HCT116 (cell line): ENCODE data around the gene CASTOR1. TPM values are rescaled to one million over a fixed set of nuclear protein-coding genes. Genes with fewer than 3 reads are reported as not detected.

Source experiments
- ATAC-seq: fragments of 200-7000 bp; cut with Tn5 transposase; 2 replicates; pipeline ENCODE4 v1.9.1; 2020; ENCODE audit warnings: mild to moderate bottlenecking, moderate library complexity
- BruUV-seq: library from RNA; stranded (reverse); fragments of 400-500 nt; replicated peaks from 2 replicates; lab custom pipeline; 2021; lab: Mats Ljungman, UMichigan
- CTCF ChIA-PET: fragments of 300-600 bp; sonication (Branson Sonifier 250); formaldehyde crosslinking; loops from one replicate; lab custom pipeline; 2021; ENCODE audit warnings: antibody characterized with exemption; lab: Charles Lee
- POLR2A ChIA-PET: fragments of 300-600, 350-600 bp; sonication (Branson Sonifier 250); formaldehyde crosslinking; loops from one replicate; lab custom pipeline; 2021; ENCODE audit warnings: antibody characterized with exemption; lab: Charles Lee
- RAD21 ChIA-PET, 2 experiments: fragments of 300-600 bp; sonication (Branson Sonifier 250); formaldehyde crosslinking; loops; one replicate each; lab custom pipeline; 2023; ENCODE audit warnings: low total read pairs in 2 of 2; ENCODE audit not compliant: uncharacterized antibody in 2 of 2, unreplicated experiment in 2 of 2, low non-redundant PET in 1 of 2; lab: Charles Lee
- DNase-seq: peaks from one replicate; pipeline ENCODE4 v3.0.0-alpha.2; 2010; ENCODE audit warnings: low read depth, low spot score
- H2AFZ ChIP-seq: fragments of 200-600 bp; shearing (Covaris generic), sonication (generic); 2 replicates; pipeline ENCODE4 v1.6.1; 2017; ENCODE audit warnings: low read depth, mixed run types, mixed read lengths, antibody characterized with exemption, low read length; ENCODE audit not compliant: poor library complexity, severe bottlenecking
- H3K27ac ChIP-seq: 2 replicates; pipeline ENCODE4 v1.5.1; 2012; ENCODE audit warnings: low read depth, low read length
- H3K27me3 ChIP-seq: fragments of 200-600 bp; sonication (generic); 2 replicates; pipeline ENCODE4 v1.6.1; 2016; ENCODE audit warnings: mixed run types, low read length, mixed read lengths; ENCODE audit not compliant: insufficient read depth
- H3K36me3 ChIP-seq, 2 experiments: fragments of 200-500 bp in 1 of 2; fragments of 200-600 bp in 1 of 2; sonication (Bioruptor generic) in 1 of 2; sonication (generic) in 1 of 2; 2 replicates each; pipeline versions ENCODE4 v1.5.1 to v1.6.1; 2014 to 2016; ENCODE audit warnings: low read length in 2 of 2, inconsistent platforms in 1 of 2, mixed read lengths in 1 of 2, mixed run types in 1 of 2; ENCODE audit not compliant: insufficient read depth in 2 of 2, control insufficient read depth in 1 of 2
- H3K4me1 ChIP-seq, 2 experiments: fragments of 200-600 bp in 1 of 2; sonication (generic) in 1 of 2; 2 replicates each; pipeline versions ENCODE4 v1.5.1 to v1.6.1; 2012 to 2017; ENCODE audit warnings: low read length in 2 of 2, inconsistent platforms in 1 of 2, mild to moderate bottlenecking in 1 of 2, mixed read lengths in 1 of 2, mixed run types in 1 of 2, moderate library complexity in 1 of 2; ENCODE audit not compliant: insufficient read depth in 2 of 2, control insufficient read depth in 1 of 2
- H3K4me2 ChIP-seq: fragments of 200-600 bp; sonication (generic); 2 replicates; pipeline ENCODE4 v1.6.1; 2017; ENCODE audit warnings: mixed run types, low read length, mixed read lengths
- H3K4me3 ChIP-seq, 2 experiments: fragments of 200-600 bp in 1 of 2; sonication (generic) in 1 of 2; replicated peaks in 1 of 2; 2 replicates each; pipeline ENCODE4 v1.5.1; 2011 to 2016; ENCODE audit warnings: low read length in 2 of 2, control low read depth in 1 of 2, low read depth in 1 of 2, mild to moderate bottlenecking in 1 of 2, mixed read lengths in 1 of 2, mixed run types in 1 of 2
- H3K79me2 ChIP-seq: fragments of 200-600 bp; sonication (generic); 2 replicates; pipeline ENCODE4 v1.6.1; 2017; ENCODE audit warnings: mild to moderate bottlenecking, mixed run types, low read length, moderate library complexity, mixed read lengths; ENCODE audit not compliant: insufficient read depth
- H3K9ac ChIP-seq: fragments of 200-600 bp; sonication (generic); 2 replicates; pipeline ENCODE4 v1.6.1; 2016; ENCODE audit warnings: low read length, mixed read lengths
- H3K9me2 ChIP-seq: fragments of 200-600 bp; sonication (generic), shearing (Covaris generic); 2 replicates; pipeline ENCODE4 v1.6.1; 2017; ENCODE audit warnings: mixed run types, mild to moderate bottlenecking, moderate library complexity; ENCODE audit not compliant: insufficient read depth
- H3K9me3 ChIP-seq, 2 experiments: fragments of 200-500 bp in 1 of 2; fragments of 200-600 bp in 1 of 2; sonication (Bioruptor generic) in 1 of 2; sonication (generic) in 1 of 2; 2 replicates each; pipeline ENCODE4 v1.6.1; 2014 to 2017; ENCODE audit warnings: low read length in 2 of 2, mixed read lengths in 2 of 2, inconsistent platforms in 1 of 2, low read depth in 1 of 2, mild to moderate bottlenecking in 1 of 2, mixed run types in 1 of 2, moderate library complexity in 1 of 2; ENCODE audit not compliant: control insufficient read depth in 1 of 2, insufficient read depth in 1 of 2
- H4K20me1 ChIP-seq: fragments of 200-600 bp; sonication (generic), shearing (Covaris generic); 2 replicates; pipeline ENCODE4 v1.6.1; 2017; ENCODE audit warnings: mixed run types, mild to moderate bottlenecking, moderate library complexity; ENCODE audit not compliant: insufficient read depth
- CBX3 ChIP-seq: IDR thresholded peaks from 2 replicates; pipeline ENCODE4 v1.6.1; 2012; ENCODE audit warnings: low read depth
- EGR1 ChIP-seq: IDR thresholded peaks from 2 replicates; pipeline ENCODE4 v1.6.1; 2012; ENCODE audit warnings: low read depth
- ELF1 ChIP-seq: IDR thresholded peaks from 2 replicates; pipeline ENCODE4 v1.6.1; 2012; ENCODE audit warnings: low read depth, borderline replicate concordance
- EZH2 ChIP-seq: fragments of 200-600 bp; sonication (generic); IDR thresholded peaks from 2 replicates; pipeline ENCODE4 v1.6.1; 2017; ENCODE audit warnings: antibody characterized with exemption, mixed run types
- FOSL1 ChIP-seq: IDR thresholded peaks from 2 replicates; pipeline ENCODE4 v1.6.1; 2012; ENCODE audit warnings: low read depth
- RAD21 ChIP-seq: IDR thresholded peaks from 2 replicates; pipeline ENCODE4 v1.6.1; 2012; ENCODE audit warnings: low read depth, mild to moderate bottlenecking
- REST ChIP-seq: IDR thresholded peaks from 2 replicates; pipeline ENCODE4 v1.6.1; 2012; ENCODE audit warnings: low read depth
- SRF ChIP-seq: IDR thresholded peaks from 2 replicates; pipeline ENCODE4 v1.6.1; 2012; ENCODE audit warnings: low read depth
- ZBTB33 ChIP-seq: IDR thresholded peaks from 2 replicates; pipeline ENCODE4 v1.6.1; 2011; ENCODE audit warnings: mild to moderate bottlenecking, low read length, moderate library complexity; ENCODE audit not compliant: insufficient replicate concordance; ENCODE audit errors: extremely low read depth
- ZNF274 ChIP-seq: fragments of 200-500 bp; sonication (Bioruptor generic); IDR thresholded peaks from 2 replicates; pipeline ENCODE4 v1.6.1; 2014; ENCODE audit warnings: mild to moderate bottlenecking, low read depth, low read length, inconsistent platforms
- intact Hi-C: fragments of 100-400 bp; cut with micrococcal nuclease; formaldehyde crosslinking; loops from 2 replicates; pipeline ENCODE4 v1.10.0; 2022
- total RNA-seq: library from RNA; stranded (reverse); gene quantifications from one replicate; pipeline ENCODE4 v1.2.1, GENCODE V29; 2021; ENCODE audit not compliant: unreplicated experiment

The CASTOR1 gene
- total RNA-seq, 1 experiment from 2014 or later, result 6.5 TPM

DNA sequence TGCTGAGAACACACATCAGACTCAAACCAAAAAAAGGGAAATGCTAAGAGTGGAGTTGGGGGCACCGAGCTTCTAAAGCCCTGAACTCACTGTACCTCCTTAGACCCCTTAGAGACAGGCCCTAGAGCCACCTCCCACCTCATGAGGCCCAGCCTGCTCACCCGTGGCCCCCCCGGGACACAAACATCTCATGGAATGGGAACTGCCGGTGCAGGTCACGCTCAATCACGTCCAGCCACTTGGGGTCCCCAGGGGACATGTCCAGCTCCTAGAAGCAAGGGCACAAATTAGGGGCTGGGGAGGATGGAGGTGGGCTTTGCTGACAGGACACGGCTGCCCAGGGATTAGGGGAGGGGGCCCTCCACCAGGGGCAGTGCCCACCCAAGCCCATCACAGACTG is 6.3 kb upstream of the CASTOR1 start:
- POLR2A ChIA-PET, result no interaction called here
- CTCF ChIA-PET, result no interaction called here
- peaks cover 2 to 4% of the 10 kb centered on the region in 2 experiments; a peak in 3 of 4 replicates for H3K36me3 ChIP-seq

More for the DNA sequence above, 6.3 kb upstream of the CASTOR1 start:
- Histone ChIP-seq H3K9ac (no peak overlapping the region), H3K4me2 (no peak overlapping the region), H4K20me1 (no peaks in the 10 kb centered on the region), H3K27me3 (no peaks in the 10 kb centered on the region), H3K4me3 (no peak overlapping the region), H3K4me1 (peaks cover 23 to 25% of the 10 kb centered on the region in 2 experiments), H3K79me2 (no peaks in the 10 kb centered on the region), H2AFZ (no peak overlapping the region), H3K9me3 (no peaks in the 10 kb centered on the region), H3K9me2 (no peaks in the 10 kb centered on the region), H3K27ac (no peak overlapping the region)
- ATAC-seq, result no peak
- intact Hi-C loops, result no loop called here
- RAD21 ChIA-PET, result no interaction called here
- BruUV-seq, result no TSS peak
- no peak for TF ChIP-seq EZH2
- no peak for TF ChIP-seq SRF
- TF ChIP-seq RAD21, result no peak
- TF ChIP-seq FOSL1, result no peak
- no peak for TF ChIP-seq CBX3
- TF ChIP-seq REST, result no peak
- no peak for TF ChIP-seq EGR1
- TF ChIP-seq ZBTB33, result no peak
- TF ChIP-seq ELF1, result no peak
- no peak for TF ChIP-seq ZNF274
- DNase-seq, result no peak
